ENCODE data around the gene TGFB2. TPM values are rescaled to one million over a fixed set of nuclear protein-coding genes. Genes with fewer than 3 reads are reported as not detected.
A peak's percentile ranks its signal among the peaks of the same experiment; 100 is the strongest.

TGFB2 gene
- 10.2 TPM for total RNA-seq
- long read RNA-seq, full-length matches to known transcripts = 4 of 10 reads
- long read RNA-seq, partial matches to known transcripts = 1 of 10 reads
- long read RNA-seq, other reads (novel, unspliced or antisense) = 5 of 10 reads

DNA sequence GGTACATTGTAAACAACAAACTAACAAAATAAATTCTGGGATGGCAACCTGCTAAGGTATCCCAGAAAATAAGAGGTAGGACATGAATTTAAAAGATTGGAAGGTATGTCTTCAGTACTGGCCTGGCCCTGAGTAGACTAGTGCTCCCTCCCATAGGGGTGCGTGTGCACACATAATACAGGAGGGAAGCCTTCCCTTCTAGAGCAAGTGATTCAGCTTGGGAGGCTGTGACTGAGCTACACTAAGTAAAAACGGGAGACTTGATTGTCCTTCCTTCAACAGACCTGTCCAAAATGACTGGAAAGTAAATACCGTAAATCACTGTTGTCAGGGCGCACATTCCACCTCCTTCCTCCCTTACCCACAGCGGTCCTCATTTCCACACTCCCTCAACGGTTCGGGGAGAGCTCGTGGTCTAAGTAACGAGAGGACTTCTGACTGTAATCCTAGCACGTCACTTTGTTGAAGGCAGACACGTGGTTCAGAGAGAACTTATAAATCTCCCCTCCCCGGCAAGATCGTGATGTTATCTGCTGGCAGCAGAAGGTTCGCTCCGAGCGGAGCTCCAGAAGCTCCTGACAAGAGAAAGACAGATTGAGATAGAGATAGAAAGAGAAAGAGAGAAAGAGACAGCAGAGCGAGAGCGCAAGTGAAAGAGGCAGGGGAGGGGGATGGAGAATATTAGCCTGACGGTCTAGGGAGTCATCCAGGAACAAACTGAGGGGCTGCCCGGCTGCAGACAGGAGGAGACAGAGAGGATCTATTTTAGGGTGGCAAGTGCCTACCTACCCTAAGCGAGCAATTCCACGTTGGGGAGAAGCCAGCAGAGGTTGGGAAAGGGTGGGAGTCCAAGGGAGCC, at the start of gene TGFB2:
Gene TGFB2 (plus strand): TSS at position 523 of the 859 bp plus-strand sequence. CDS start 1,366 bp downstream, outside the sequence.
- TF ChIP-seq, protein P1, sequence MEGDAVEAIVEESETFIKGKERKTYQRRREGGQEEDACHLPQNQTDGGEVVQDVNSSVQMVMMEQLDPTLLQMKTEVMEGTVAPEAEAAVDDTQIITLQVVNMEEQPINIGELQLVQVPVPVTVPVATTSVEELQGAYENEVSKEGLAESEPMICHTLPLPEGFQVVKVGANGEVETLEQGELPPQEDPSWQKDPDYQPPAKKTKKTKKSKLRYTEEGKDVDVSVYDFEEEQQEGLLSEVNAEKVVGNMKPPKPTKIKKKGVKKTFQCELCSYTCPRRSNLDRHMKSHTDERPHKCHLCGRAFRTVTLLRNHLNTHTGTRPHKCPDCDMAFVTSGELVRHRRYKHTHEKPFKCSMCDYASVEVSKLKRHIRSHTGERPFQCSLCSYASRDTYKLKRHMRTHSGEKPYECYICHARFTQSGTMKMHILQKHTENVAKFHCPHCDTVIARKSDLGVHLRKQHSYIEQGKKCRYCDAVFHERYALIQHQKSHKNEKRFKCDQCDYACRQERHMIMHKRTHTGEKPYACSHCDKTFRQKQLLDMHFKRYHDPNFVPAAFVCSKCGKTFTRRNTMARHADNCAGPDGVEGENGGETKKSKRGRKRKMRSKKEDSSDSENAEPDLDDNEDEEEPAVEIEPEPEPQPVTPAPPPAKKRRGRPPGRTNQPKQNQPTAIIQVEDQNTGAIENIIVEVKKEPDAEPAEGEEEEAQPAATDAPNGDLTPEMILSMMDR (IDR thresholded peaks at IDR 0.05) = peak; percentile 9
- ATAC-seq (peak; percentile 68 to 77), DNase-seq (no peak)
- Histone ChIP-seq H3K36me3 (no peaks in the 10 kb centered on the region), H3K9me3 (no peaks in the 10 kb centered on the region), H3K27me3 (ENCODE audit: low read depth) (no peaks in the 10 kb centered on the region), H3K27ac (peak within 1 kb of the TSS; percentile 81), H3K4me3 (peak within 1 kb of the TSS; percentile 64), H3K4me1 (peaks cover 13% of the 10 kb centered on the region)
- intact Hi-C loops (cut with DNase I) = no loop called here

DNA sequence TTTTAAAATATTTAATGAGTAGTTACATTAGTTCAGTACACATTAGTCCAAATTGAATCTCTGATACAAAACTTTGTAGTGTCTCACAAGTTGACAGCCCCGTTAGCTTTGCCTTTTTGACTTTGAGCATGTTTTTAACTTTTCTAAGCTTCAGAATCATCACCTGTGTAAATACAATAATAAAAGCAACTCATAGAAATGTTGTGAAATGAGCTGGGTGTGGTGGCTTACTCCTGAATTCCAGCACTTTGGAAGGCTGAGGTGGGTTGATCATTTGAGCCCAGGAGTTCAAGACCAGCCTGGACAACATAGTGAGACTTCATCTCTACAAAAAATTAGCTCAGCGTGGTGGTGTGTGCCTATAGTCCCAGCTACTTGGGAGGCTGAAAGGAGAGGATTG, 49.0 kb upstream of the TGFB2 start:
- Histone ChIP-seq H3K27me3 (ENCODE audit: low read depth) (no peaks in the 10 kb centered on the region), H3K36me3 (peaks cover 8% of the 10 kb centered on the region), H3K4me3 (no peak overlapping the region), H3K27ac (no peak overlapping the region), H3K9me3 (no peaks in the 10 kb centered on the region), H3K4me1 (peaks cover 3% of the 10 kb centered on the region)
- ATAC-seq = no peak
- TF ChIP-seq, protein P1 (IDR thresholded peaks at IDR 0.05) = no peak
- intact Hi-C loops (cut with DNase I) = no loop called here
- no peak for DNase-seq

DNA sequence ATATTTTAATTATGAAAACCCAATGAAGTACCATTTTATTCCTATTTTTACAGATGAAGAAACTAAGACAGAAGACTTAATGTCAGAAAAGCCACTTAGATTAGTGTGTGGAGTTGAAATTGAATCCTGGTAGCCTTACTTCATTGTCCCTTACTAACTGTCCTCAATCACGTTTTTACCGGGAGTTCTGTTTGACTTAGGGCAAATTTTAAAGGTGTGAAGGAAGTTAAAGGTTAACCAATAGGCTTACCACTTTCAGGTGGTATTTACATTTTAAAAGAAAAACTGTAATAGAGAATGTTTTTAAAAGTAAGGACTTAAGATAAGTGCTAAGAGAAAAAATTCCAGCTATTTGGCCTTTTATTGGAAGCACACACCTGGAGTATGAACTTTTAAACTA, 47.7 kb upstream of the TGFB2 start:
- TF ChIP-seq, protein P1 (IDR thresholded peaks at IDR 0.05) = no peak
- no peak for ATAC-seq
- H3K4me3 ChIP-seq = no peak overlapping the region
- no peak overlapping the region for H3K27ac ChIP-seq
- intact Hi-C loops (cut with DNase I) = no loop called here
- H3K9me3 ChIP-seq = no peaks in the 10 kb centered on the region
- H3K36me3 ChIP-seq = peaks cover 10% of the 10 kb centered on the region
- no peaks in the 10 kb centered on the region for H3K27me3 ChIP-seq (ENCODE audit: low read depth)
- no peak for DNase-seq
- peaks cover 4% of the 10 kb centered on the region for H3K4me1 ChIP-seq

DNA sequence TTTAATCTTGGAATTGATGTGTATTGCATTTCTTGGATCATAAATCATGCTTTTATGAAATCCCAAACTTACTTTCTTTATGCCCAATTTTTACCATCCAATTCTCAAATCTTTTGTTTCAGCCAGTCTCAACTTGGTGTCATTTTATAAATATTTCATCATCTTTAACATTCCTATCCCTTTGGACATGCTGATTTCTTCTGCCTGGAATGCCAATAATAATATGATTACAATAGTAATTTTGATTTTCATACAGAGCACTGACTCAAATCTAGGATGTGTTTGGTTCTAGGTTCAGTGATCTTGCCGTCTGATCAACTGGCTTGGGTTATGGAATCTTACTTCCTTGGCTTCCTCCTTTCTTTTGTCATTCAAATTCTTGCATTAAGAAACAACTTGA, 47.3 kb upstream of the TGFB2 start:
- H3K9me3 ChIP-seq = no peaks in the 10 kb centered on the region
- TF ChIP-seq, protein P1 (IDR thresholded peaks at IDR 0.05) = no peak
- DNase-seq (no peak), ATAC-seq (no peak)
- H3K27me3 ChIP-seq (ENCODE audit: low read depth) = no peaks in the 10 kb centered on the region
- peaks cover 12% of the 10 kb centered on the region for H3K36me3 ChIP-seq
- peaks cover 4% of the 10 kb centered on the region for H3K4me1 ChIP-seq
- H3K4me3 ChIP-seq = no peak overlapping the region
- intact Hi-C loops (cut with DNase I) = no loop called here
- H3K27ac ChIP-seq = no peak overlapping the region

DNA sequence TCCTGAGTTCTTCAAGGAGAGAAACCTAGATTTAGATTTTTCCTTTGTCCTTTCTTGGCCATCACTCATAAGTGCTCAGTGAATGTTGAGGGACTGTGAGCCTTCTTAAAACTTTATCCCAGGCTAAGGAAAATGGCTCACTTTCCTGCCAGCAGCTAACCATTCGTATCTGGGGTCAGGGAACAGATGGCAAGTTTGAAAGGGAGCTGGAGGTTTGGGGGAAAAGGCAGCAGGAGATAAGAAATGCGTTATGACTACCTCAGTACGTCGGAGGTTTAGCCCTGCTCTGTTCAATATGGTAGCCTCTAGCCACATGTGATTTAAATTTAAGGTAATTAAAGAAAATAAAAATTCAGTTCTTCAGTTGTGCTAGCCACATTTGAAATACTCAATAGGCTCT, 46.7 kb upstream of the TGFB2 start:
- Histone ChIP-seq H3K36me3 (peaks cover 12% of the 10 kb centered on the region), H3K27ac (no peak overlapping the region), H3K9me3 (no peaks in the 10 kb centered on the region), H3K27me3 (ENCODE audit: low read depth) (no peaks in the 10 kb centered on the region), H3K4me1 (peaks cover 4% of the 10 kb centered on the region), H3K4me3 (no peak overlapping the region)
- TF ChIP-seq, protein P1 (IDR thresholded peaks at IDR 0.05) = no peak
- intact Hi-C loops (cut with DNase I) = no loop called here
- DNase-seq (no peak), ATAC-seq (no peak)

All from lower lobe of right lung (tissue), 2 donors.